GM12878 (cell line): ENCODE data around the gene MSH2.
"Not testable (repeated sequence)": the region's sequence is repeated elsewhere in the genome, so short reads cannot be mapped to it uniquely, and the experiment has no call there.

Source experiments
- BCL11A ChIP-seq: IDR thresholded peaks from 2 replicates; pipeline ENCODE4 v1.6.1; 2011; ENCODE audit warnings: low read depth, low read length
- NBN ChIP-seq: fragments of 450-650 bp; IDR thresholded peaks from 2 replicates; pipeline ENCODE4 v1.6.1; 2016

DNA sequence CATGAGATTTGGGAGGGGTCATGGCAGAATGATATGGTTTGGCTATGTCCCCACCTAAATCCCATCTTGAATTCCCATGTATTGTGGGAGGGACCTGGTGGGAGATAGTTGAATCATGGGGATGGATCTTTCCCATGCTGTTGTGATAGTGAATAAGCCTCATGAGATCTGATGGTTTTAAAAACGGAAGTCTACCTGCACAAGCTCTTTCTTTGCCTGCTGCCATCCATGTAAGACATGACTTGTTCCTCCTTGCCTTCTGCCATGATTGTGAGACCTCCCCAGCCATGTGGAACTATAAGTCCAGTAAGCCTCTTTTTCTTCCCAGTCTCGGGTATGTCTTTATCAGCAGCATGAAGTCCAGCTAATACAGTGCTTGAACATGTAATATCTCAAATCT lies 5.0 kb downstream of the MSH2 start:
- TF ChIP-seq NBN, BCL11A: not testable (repeated sequence)
